Peyer's patch (tissue), 4 donors: ENCODE measurements around the gene ABLIM1. TPM values are rescaled to one million over a fixed set of nuclear protein-coding genes. Genes with fewer than 3 reads are reported as not detected.

Experiments used
- DNase-seq, 3 donors: peaks; one replicate each; pipeline ENCODE4 v3.0.0-alpha.2; 2017 to 2019
- H3K27ac ChIP-seq, 4 donors: fragments of 200-600 bp; sonication (generic); one replicate each; pipeline ENCODE4 v1.5.1; 2016 to 2019
- H3K27me3 ChIP-seq, 2 donors: fragments of 200-600 bp; sonication (generic); one replicate each; pipeline ENCODE4 v1.5.1; 2019
- H3K36me3 ChIP-seq, 3 donors: fragments of 200-600 bp; sonication (generic); one replicate each; pipeline ENCODE4 v1.5.1; 2016 to 2019
- H3K4me1 ChIP-seq, 4 donors: fragments of 200-600 bp; sonication (generic); one replicate each; pipeline ENCODE4 v1.5.1; 2016 to 2019
- H3K4me3 ChIP-seq, 4 donors: fragments of 200-600 bp; sonication (generic); 1 replicate in 3 of 4; 2 replicates in 1 of 4; pipeline ENCODE4 v1.5.1; 2016 to 2019; ENCODE audit warnings: mild to moderate bottlenecking in 1 of 4
- H3K9me3 ChIP-seq, 4 donors: fragments of 200-600 bp; sonication (generic); one replicate each; pipeline ENCODE4 v1.5.1; 2016 to 2019; ENCODE audit warnings: mild to moderate bottlenecking in 1 of 4
- POLR2A ChIP-seq, 2 donors: fragments of 450-650 bp; IDR thresholded peaks; one replicate each; pipeline ENCODE4 v1.5.1; 2017; ENCODE audit warnings: antibody characterized with exemption in 2 of 2, mild to moderate bottlenecking in 2 of 2, moderate library complexity in 2 of 2
- total RNA-seq, 4 donors: library from RNA; depleted of rRNA; stranded (reverse); fragments of >200 nt; gene quantifications; one replicate each; pipeline ENCODE4 v1.1.0, GENCODE V29; 2016
- TF ChIP-seq, protein P1 (sequence below), 6 experiments: fragments of 450-650 bp in 4 of 6; fragments of 200-600 bp in 2 of 6; sonication (generic) in 1 of 6; IDR thresholded peaks; one replicate each; pipeline ENCODE4 v1.5.1; 2017 to 2019; ENCODE audit warnings: antibody characterized with exemption in 6 of 6, mild to moderate bottlenecking in 3 of 6, moderate library complexity in 1 of 6

The ABLIM1 gene
- total RNA-seq, 4 donors from 2014 or later, result 91.6 to 145 (median 121) TPM

DNA sequence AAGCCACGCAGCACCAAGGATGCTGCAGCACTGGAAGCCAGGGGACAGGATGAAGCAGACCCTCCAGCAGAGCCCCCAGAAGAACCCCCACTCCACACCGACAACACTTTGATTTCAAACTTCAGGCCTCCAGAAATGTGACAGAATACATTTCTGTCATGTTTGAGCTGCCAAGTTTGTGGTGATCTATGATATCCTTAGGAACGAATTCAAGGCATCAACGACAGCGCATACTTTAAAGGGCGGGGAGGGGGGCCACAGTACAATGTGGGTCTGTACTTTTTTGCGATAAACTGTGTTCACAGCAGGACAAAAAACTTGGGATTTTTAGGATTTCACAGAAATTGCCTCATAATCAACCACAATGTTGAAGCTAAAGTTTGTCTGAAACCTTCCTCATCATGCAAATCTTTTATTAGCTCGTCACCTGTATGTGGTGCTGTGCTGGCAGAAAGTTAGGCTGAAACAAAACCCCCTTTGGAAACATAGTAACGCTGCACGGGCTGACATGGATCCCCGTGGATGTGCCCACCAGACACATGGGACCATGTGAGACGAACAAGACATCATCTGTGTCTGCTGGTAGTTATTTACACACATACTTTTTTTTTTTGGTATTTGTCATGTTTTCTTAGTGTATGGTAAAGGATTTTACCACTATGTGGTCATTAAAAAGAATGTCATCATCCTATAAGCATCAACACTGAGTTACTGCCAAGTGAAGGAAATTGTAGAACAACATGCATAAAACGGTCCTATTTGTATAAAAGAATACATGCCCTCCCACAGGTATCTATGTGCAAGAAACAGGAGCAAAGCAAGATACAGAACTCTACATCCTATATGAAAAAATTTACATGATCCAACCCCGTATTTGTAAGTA is 140.5 kb downstream of the ABLIM1 start:
- Histone ChIP-seq H3K27ac (peak overlapping the region in 2 of 4 donors; percentile 68 to 77), H3K36me3 (no peaks in the 10 kb centered on the region), H3K4me3 (no peak overlapping the region), H3K27me3 (no peaks in the 10 kb centered on the region), H3K4me1 (peaks cover 6 to 24% (median 16%) of the 10 kb centered on the region in 4 donors), H3K9me3 (no peaks in the 10 kb centered on the region)
- no peak for TF ChIP-seq POLR2A (IDR thresholded peaks at IDR 0.05)
- TF ChIP-seq, protein P1, sequence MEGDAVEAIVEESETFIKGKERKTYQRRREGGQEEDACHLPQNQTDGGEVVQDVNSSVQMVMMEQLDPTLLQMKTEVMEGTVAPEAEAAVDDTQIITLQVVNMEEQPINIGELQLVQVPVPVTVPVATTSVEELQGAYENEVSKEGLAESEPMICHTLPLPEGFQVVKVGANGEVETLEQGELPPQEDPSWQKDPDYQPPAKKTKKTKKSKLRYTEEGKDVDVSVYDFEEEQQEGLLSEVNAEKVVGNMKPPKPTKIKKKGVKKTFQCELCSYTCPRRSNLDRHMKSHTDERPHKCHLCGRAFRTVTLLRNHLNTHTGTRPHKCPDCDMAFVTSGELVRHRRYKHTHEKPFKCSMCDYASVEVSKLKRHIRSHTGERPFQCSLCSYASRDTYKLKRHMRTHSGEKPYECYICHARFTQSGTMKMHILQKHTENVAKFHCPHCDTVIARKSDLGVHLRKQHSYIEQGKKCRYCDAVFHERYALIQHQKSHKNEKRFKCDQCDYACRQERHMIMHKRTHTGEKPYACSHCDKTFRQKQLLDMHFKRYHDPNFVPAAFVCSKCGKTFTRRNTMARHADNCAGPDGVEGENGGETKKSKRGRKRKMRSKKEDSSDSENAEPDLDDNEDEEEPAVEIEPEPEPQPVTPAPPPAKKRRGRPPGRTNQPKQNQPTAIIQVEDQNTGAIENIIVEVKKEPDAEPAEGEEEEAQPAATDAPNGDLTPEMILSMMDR (IDR thresholded peaks at IDR 0.05), result no peak
- DNase-seq, result no peak

DNA sequence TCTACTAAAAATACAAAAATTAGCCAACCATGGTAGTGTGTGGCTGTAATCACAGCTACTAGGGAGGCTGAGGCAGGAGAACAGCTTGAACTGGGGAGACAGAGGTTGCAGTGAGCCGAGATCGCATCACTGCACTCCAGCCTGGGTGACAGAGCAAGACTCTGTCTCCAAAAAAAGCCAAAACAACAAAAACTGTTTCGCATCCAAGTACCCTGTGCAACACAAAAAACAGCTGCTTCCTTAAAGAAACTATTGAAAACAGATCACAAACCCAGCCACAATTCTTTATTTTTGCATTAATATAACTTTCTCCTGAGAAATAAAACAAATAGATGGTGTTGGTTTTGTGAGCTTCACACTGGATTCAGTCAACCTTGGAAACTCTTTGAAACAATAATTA is 141.7 kb downstream of the ABLIM1 start:
- peaks cover 6 to 24% (median 15%) of the 10 kb centered on the region in 4 donors for H3K4me1 ChIP-seq
- no peaks in the 10 kb centered on the region for H3K36me3 ChIP-seq
- no peaks in the 10 kb centered on the region for H3K27me3 ChIP-seq
- no peak for DNase-seq
- no peak overlapping the region for H3K4me3 ChIP-seq
- no peak overlapping the region for H3K27ac ChIP-seq
- no peak for TF ChIP-seq POLR2A (IDR thresholded peaks at IDR 0.05)
- TF ChIP-seq, protein P1 (IDR thresholded peaks at IDR 0.05), result no peak
- H3K9me3 ChIP-seq, result no peaks in the 10 kb centered on the region

DNA sequence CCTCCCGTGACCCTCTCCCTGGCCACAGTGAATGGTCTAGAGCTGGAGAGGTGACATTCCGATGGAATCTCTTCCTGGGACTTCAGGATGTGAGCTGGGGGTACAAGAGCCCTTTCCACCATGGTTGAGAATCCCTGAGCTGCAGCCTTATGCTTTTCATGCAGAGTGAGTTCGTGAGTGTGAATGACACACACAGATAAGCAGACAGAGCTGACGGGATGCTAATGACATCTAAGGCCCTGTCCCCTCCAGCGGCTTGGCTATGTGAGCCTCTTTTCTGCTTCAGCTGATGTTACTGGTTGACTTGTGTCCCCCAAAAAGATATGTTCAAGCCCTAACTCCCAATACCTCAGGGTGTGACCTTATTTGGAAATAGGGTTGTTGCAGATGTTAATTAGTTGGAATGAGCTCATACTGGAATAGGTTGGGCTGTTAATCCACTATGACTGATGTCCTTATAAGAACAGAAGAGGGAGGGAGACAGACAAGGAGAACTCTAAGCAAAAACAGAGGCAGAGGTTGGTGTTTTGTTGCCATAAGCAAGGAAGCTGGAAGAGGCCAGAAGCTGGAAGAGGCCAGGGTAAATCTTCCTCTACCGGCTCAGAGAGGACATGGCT is 142.7 kb downstream of the ABLIM1 start:
- DNase-seq, result no peak
- Histone ChIP-seq H3K27me3 (no peaks in the 10 kb centered on the region), H3K36me3 (no peaks in the 10 kb centered on the region), H3K9me3 (no peaks in the 10 kb centered on the region), H3K4me3 (no peak overlapping the region), H3K4me1 (peaks cover 6 to 17% (median 12%) of the 10 kb centered on the region in 4 donors), H3K27ac (no peak overlapping the region)
- TF ChIP-seq POLR2A (IDR thresholded peaks at IDR 0.05), result no peak
- TF ChIP-seq, protein P1 (IDR thresholded peaks at IDR 0.05), result no peak

DNA sequence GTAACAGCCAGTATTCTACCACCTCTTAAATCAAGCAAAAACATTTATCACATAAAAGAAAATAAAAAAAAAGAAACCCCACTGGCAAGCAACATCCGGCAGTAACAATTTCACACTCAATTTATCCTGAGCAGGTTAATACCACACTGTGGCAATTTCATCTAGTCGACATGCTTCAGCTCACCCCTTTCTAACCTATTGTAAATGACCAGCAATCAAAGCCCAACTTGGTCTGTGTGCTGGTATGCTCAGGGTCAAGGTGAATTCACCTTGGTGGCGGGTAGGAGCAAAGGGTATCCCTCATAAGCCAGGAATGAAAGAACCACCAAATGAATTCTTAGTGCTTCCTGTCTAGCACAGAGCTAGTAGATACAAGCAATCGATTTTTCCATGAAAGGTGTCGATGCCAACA is 144.7 kb downstream of the ABLIM1 start:
- Histone ChIP-seq H3K27me3 (no peaks in the 10 kb centered on the region), H3K4me1 (peaks cover 0 to 9% (median 3%) of the 10 kb centered on the region in 4 donors), H3K9me3 (no peaks in the 10 kb centered on the region), H3K4me3 (no peak overlapping the region), H3K27ac (no peak overlapping the region), H3K36me3 (no peaks in the 10 kb centered on the region)
- no peak for DNase-seq
- TF ChIP-seq, protein P1 (IDR thresholded peaks at IDR 0.05), result no peak
- no peak for TF ChIP-seq POLR2A (IDR thresholded peaks at IDR 0.05)

DNA sequence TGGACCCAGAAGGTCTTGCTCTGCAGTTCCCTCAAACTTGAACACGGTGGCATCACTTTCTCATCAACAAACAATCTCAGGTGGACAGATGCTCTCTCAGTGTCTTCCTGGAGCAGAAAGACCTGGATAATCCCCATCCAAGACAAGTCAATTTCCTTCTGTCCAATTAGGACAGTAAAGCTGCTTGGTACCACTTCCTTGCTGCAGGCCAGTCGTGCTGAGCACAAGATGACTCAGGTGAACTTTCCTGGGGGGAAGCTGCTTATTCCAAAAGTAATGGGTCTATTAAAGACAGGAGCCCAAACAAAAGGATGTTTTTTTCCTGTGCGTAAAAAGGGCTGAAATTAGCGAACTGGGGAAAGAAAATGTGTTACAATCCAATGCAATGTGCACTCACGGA is 146.2 kb downstream of the ABLIM1 start:
- no peaks in the 10 kb centered on the region for H3K36me3 ChIP-seq
- TF ChIP-seq, protein P1 (IDR thresholded peaks at IDR 0.05), result no peak
- TF ChIP-seq POLR2A (IDR thresholded peaks at IDR 0.05), result no peak
- peaks cover 0 to 24% (median 4%) of the 10 kb centered on the region in 4 donors for H3K4me1 ChIP-seq
- H3K27me3 ChIP-seq, result no peaks in the 10 kb centered on the region
- no peak overlapping the region for H3K4me3 ChIP-seq
- H3K9me3 ChIP-seq, result no peaks in the 10 kb centered on the region
- no peak overlapping the region for H3K27ac ChIP-seq
- no peak for DNase-seq
